ENCODE data around the gene GPR55.

The GPR55 gene

DNA sequence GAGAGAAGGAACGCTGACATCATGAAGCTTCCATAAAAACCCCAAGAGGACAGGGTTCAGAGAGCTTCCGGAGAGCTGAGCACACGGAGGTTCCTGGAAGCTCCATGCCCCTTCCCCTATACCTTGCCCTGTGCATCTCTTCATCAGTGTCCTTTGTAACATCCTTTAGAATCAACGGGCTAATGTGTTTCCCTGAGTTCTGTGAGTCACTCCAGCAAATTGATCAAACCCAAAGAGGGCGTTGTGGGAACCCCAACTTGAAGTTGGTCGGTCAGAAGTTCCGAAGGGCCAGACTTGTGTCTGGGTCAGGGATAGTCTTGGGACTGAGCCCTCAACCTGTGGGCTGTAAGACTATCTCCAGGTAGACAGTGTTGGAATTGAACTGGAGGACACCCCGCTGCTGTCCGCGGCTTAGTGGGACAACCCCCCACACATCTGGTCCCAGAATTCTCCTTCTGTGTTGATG lies 25.9 kb upstream of the GPR55 start:
- DNase-seq (ENCODE audit: low read depth), result no peak
- TF ChIP-seq, protein P1, sequence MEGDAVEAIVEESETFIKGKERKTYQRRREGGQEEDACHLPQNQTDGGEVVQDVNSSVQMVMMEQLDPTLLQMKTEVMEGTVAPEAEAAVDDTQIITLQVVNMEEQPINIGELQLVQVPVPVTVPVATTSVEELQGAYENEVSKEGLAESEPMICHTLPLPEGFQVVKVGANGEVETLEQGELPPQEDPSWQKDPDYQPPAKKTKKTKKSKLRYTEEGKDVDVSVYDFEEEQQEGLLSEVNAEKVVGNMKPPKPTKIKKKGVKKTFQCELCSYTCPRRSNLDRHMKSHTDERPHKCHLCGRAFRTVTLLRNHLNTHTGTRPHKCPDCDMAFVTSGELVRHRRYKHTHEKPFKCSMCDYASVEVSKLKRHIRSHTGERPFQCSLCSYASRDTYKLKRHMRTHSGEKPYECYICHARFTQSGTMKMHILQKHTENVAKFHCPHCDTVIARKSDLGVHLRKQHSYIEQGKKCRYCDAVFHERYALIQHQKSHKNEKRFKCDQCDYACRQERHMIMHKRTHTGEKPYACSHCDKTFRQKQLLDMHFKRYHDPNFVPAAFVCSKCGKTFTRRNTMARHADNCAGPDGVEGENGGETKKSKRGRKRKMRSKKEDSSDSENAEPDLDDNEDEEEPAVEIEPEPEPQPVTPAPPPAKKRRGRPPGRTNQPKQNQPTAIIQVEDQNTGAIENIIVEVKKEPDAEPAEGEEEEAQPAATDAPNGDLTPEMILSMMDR (IDR thresholded peaks at IDR 0.05; ENCODE audit: insufficient read depth, low read depth, low read length, missing control alignments), result no peak
- H3K4me3 ChIP-seq (ENCODE audit: low read length), result no peak overlapping the region

DNA sequence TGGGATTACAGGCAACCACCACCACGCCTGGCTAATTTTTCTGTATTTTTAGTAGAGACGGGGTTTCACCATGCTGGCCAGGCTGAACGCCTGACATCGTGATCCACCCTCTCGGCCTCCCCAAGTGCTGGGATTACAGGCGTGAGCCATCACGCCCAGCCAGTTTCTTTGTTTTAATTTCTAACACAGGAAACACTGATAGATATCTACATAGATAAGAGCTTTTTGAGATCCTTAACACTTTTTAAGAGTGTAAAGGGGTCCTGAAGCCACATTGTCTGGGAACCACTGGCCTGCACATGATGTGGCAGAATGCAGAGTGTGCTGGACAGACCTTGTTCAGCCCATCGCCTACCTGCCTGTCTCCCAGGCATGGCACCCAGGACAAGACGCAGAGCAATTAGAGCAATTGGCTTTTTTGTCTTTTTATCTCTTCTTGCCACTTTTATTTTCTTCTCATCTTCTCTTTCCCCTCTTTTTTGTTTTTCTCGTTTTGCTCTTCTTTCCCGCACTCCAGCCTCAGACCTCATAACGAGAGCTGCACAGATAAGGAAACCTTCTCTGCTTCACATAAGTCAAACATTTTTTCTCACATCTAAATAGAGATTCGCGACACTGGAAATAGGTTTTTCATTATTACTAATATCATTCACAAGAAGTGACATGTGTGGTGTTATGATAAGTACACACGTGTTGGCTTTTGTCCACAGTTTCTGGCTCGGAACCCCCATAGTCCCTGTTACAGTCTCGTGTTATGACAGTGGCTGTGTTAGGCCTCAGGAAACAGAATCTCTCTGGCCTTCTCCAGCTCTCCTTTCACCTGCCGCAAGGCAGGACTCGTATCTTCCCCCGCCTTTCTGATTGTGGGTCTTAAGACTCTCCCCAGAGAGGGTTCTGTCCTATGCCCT lies 25.2 kb upstream of the GPR55 start:
- DNase-seq (ENCODE audit: low read depth), result no peak
- TF ChIP-seq, protein P1 (IDR thresholded peaks at IDR 0.05; ENCODE audit: insufficient read depth, low read depth, low read length, missing control alignments), result no peak

DNA sequence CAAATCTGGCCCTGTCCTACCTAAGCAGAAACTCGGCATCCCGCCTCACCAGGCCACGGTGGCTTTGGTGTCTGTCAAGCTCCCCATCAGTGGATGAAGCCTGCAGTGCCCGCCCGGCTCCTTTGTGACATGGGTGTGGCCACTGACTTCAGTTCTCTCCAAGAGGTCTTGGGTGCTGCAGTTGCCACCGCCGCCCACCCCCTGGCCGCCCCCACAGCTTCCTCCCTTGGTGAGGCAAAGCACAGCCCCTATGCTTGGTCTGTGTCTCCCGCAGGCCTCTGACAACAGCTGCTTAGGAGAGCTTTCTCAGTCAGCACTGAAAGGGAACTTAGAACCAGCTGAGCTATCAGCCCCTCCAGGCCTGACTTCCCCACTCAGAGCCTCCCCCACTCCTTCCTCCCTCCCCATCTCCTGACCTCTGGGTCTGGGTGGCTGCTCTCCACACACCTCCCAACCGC lies 22.9 kb upstream of the GPR55 start:
- no peak for DNase-seq (ENCODE audit: low read depth)
- TF ChIP-seq, protein P1 (IDR thresholded peaks at IDR 0.05; ENCODE audit: insufficient read depth, low read depth, low read length, missing control alignments), result no peak
- no peak overlapping the region for H3K4me3 ChIP-seq (ENCODE audit: low read length)

More for the DNA sequence above, 25.2 kb upstream of the GPR55 start:
- no peak overlapping the region for H3K4me3 ChIP-seq (ENCODE audit: low read length)

DNA sequence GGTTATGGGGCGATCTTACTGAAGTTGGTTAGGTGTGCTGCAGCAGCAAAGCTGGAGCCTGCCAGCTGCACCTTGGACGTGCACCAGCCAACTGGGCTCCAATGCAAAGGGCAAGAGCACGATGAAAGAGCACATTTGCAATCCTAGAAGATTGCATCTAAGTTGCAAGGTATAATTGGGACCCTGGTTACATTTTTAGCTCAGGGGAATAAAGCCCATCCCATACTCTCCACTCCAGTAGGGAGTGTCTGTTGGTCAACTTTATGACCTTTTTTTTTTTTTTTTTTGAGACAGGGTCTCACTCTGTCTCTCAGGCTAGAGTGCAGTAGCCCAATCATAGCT lies 22.2 kb upstream of the GPR55 start:
- no peak for DNase-seq (ENCODE audit: low read depth)
- TF ChIP-seq, protein P1 (IDR thresholded peaks at IDR 0.05; ENCODE audit: insufficient read depth, low read depth, low read length, missing control alignments), result no peak

DNA sequence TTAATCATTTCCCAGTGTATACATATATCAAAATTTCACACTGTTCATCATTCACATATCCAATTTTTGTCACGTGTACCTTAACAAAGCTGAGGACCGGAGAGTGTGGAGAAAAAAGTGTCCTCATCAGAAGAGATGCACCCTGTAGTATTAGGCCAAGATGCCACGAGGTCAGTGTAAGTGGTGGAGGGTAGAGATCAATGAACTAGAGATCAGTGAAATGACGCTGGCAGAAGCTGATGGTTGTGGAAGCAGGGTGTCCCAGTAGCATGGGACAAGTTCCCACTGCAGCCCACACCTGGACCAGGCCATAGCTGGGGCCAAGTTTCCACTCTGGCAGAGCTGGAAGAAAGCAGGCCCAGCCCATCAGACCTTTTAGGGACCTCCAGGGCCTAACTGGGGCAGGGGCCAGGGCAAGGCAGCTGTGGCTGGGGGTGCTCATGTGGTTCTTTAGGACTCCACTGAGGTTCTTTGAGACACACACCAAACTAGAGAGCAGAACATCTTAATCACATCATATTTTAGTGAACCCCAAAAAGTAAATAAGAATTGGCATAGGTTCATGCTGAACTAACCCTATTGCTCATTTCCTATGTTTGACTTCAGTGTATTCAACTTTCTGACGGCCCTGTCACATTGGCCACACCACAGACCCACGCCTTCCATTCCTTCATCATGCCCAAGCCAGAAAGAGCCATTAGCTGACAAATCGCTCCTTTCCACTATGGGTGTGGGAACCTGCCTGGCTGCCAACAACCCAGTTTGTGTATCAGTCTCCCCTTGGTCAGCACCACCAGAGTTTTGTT lies 21.6 kb upstream of the GPR55 start:
- no peak overlapping the region for H3K4me3 ChIP-seq (ENCODE audit: low read length)
- TF ChIP-seq, protein P1 (IDR thresholded peaks at IDR 0.05; ENCODE audit: insufficient read depth, low read depth, low read length, missing control alignments), result no peak
- no peak for DNase-seq (ENCODE audit: low read depth)

More for the DNA sequence above, 22.2 kb upstream of the GPR55 start:
- H3K4me3 ChIP-seq (ENCODE audit: low read length), result no peak overlapping the region

DNA sequence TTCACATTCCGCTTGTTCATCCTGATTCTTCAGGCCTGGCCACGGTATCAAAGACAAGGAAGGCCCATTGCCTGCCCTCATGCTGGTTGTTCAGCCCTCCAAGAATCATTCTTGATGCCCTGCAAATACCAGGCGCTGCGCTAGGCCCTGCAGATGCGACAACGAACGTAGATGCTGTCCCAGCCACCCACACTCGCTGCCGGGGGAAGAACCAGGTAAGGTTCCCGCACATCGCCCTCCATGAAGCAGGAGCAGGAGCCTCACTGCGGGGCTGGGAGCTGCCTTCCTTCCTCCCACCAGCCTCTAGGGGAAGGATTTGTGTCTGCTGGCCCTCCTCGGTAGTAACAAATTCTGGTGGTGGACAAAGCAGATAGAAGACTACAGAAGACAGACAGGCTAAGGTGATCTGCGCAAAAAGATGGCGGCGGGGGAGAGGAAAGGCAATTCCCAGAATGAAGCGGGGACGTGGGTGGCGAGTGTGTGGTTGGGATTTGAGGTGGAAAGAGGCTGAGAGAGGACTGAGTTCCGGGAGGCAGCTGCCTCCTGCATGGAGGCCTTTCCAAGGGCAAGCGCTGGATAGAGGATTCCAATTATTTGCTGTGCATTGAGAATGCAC lies 19.8 kb upstream of the GPR55 start:
- no peak overlapping the region for H3K4me3 ChIP-seq (ENCODE audit: low read length)
- DNase-seq (ENCODE audit: low read depth), result no peak
- TF ChIP-seq, protein P1 (IDR thresholded peaks at IDR 0.05; ENCODE audit: insufficient read depth, low read depth, low read length, missing control alignments), result no peak
